PC-9 (cell line): ENCODE data around the gene IRAK1. TPM values are rescaled to one million over a fixed set of nuclear protein-coding genes. Genes with fewer than 3 reads are reported as not detected.

Experiments
- BruUV-seq: library from RNA; stranded (reverse); fragments of 400-500 nt; replicated peaks from 2 replicates; lab custom pipeline; 2021; lab: Mats Ljungman, UMichigan
- CTCF ChIA-PET: fragments of 300-600 bp; sonication (Branson Sonifier 250); formaldehyde crosslinking; loops from one replicate; lab custom pipeline; 2022; ENCODE audit warnings: antibody characterized with exemption; lab: Charles Lee
- POLR2A ChIA-PET: fragments of 300-600 bp; sonication (Branson Sonifier 250); formaldehyde crosslinking; loops from one replicate; lab custom pipeline; 2022; ENCODE audit warnings: antibody characterized with exemption; ENCODE audit not compliant: unreplicated experiment; lab: Charles Lee
- DNase-seq, 2 experiments: peaks; one replicate each; pipeline versions ENCODE4 v3.0.0 to v3.0.0-alpha.2; 2015 to 2022; ENCODE audit warnings: mixed read lengths in 1 of 2
- H2AFZ ChIP-seq: fragments of 200-600 bp; sonication (generic); 2 replicates; pipeline ENCODE4 v1.8.1; 2017; ENCODE audit warnings: antibody characterized with exemption
- H3F3A ChIP-seq: fragments of 200-600 bp; sonication (generic); 2 replicates; pipeline ENCODE4 v1.8.1; 2017; ENCODE audit warnings: antibody characterized with exemption, mild to moderate bottlenecking, low read depth; ENCODE audit not compliant: insufficient read depth
- H3K27ac ChIP-seq: fragments of 200-600 bp; sonication (generic); 2 replicates; pipeline ENCODE4 v1.6.1; 2016; ENCODE audit warnings: mixed run types
- H3K27me3 ChIP-seq: fragments of 200-600 bp; sonication (generic); 2 replicates; pipeline ENCODE4 v1.6.1; 2016; ENCODE audit warnings: low read depth, mixed run types; ENCODE audit not compliant: insufficient read depth
- H3K36me3 ChIP-seq: fragments of 200-600 bp; sonication (generic); 2 replicates; pipeline ENCODE4 v1.6.1; 2016; ENCODE audit warnings: low read depth, mixed run types
- H3K4me1 ChIP-seq: fragments of 200-600 bp; sonication (generic); replicated peaks from 2 replicates; pipeline ENCODE4 v1.6.1; 2016; ENCODE audit warnings: mixed run types; ENCODE audit not compliant: insufficient read depth
- H3K4me2 ChIP-seq: fragments of 200-600 bp; sonication (generic); 2 replicates; pipeline ENCODE4 v1.6.1; 2017; ENCODE audit warnings: mixed run types
- H3K4me3 ChIP-seq: fragments of 200-600 bp; sonication (generic); 2 replicates; pipeline ENCODE4 v1.6.1; 2016; ENCODE audit warnings: mixed run types
- H3K79me2 ChIP-seq: fragments of 200-600 bp; sonication (generic); 2 replicates; pipeline ENCODE4 v1.6.1; 2017; ENCODE audit warnings: low read depth, mixed run types
- H3K9me2 ChIP-seq: fragments of 200-600 bp; sonication (generic); 2 replicates; pipeline ENCODE4 v1.8.1; 2017; ENCODE audit warnings: mild to moderate bottlenecking; ENCODE audit not compliant: insufficient read depth
- H3K9me3 ChIP-seq: fragments of 200-600 bp; sonication (generic); 2 replicates; pipeline ENCODE4 v1.8.1; 2016; ENCODE audit warnings: low read depth; ENCODE audit not compliant: insufficient read depth
- H4K20me1 ChIP-seq: fragments of 200-600 bp; sonication (generic); 2 replicates; pipeline ENCODE4 v1.8.1; 2017; ENCODE audit not compliant: insufficient read depth
- CTCF ChIP-seq: fragments of 200-600 bp; sonication (generic); conservative IDR thresholded peaks from 2 replicates; pipeline ENCODE4 v1.6.1; 2017; ENCODE audit warnings: mixed run types, antibody characterized with exemption, mild to moderate bottlenecking, moderate library complexity
- EZH2 ChIP-seq: fragments of 200-600 bp; sonication (generic); IDR thresholded peaks from 2 replicates; pipeline ENCODE4 v1.8.0; 2017; ENCODE audit warnings: antibody characterized with exemption, low read depth
- intact Hi-C: fragments of 100-400 bp; cut with micrococcal nuclease; formaldehyde crosslinking; loops from one replicate; pipeline ENCODE4 v1.10.0; 2022; ENCODE audit not compliant: unreplicated experiment
- total RNA-seq: library from RNA; stranded (reverse); gene quantifications from 2 replicates; pipeline ENCODE4 v1.2.3, GENCODE V29; 2021

Gene IRAK1
- total RNA-seq, 1 experiment from 2014 or later, result 364 TPM

GRCh38 chrX:154050113-154050495, 30.4 kb upstream of the IRAK1 start:
- no peak for TF ChIP-seq CTCF
- no peak for TF ChIP-seq EZH2
- CTCF ChIA-PET, result no interaction called here
- intact Hi-C loops, result no loop called here

GRCh38 chrX:154049209-154050112, 29.8 kb upstream of the IRAK1 start:
- ChIA-PET POLR2A (no interaction called here), CTCF (interaction anchor here (0.6 kb wide), 1 partner anchor 101 kb away, joined by 3 read pairs; no protein-coding TSS in a partner anchor)
- Histone ChIP-seq H3K9me3 (no peaks in the 10 kb centered on the region), H2AFZ (no peak overlapping the region), H3K27ac (no peak overlapping the region), H3K4me2 (no peak overlapping the region), H3K36me3 (no peaks in the 10 kb centered on the region), H4K20me1 (peaks cover 28% of the 10 kb centered on the region), H3K4me1 (0 out of 2 replicates have a peak, but pooled peaks cover 3% of the 10 kb centered on the region), H3K27me3 (no peaks in the 10 kb centered on the region), H3F3A (no peaks in the 10 kb centered on the region), H3K79me2 (0 out of 2 replicates have a peak, but pooled peaks cover 29% of the 10 kb centered on the region), H3K9me2 (no peaks in the 10 kb centered on the region), H3K4me3 (no peak overlapping the region)
- no TSS peak for BruUV-seq
- no peak for TF ChIP-seq CTCF
- TF ChIP-seq EZH2, result no peak
- DNase-seq, result no peak
- intact Hi-C loops, result no loop called here

More at GRCh38 chrX:154050113-154050495, 30.4 kb upstream of the IRAK1 start:
- Histone ChIP-seq H3K9me2 (no peaks in the 10 kb centered on the region), H2AFZ (no peak overlapping the region), H3K4me1 (0 out of 2 replicates have a peak, but pooled peaks cover 3% of the 10 kb centered on the region), H3F3A (no peaks in the 10 kb centered on the region), H3K27me3 (no peaks in the 10 kb centered on the region), H3K4me2 (no peak overlapping the region), H3K27ac (no peak overlapping the region), H3K36me3 (no peaks in the 10 kb centered on the region), H4K20me1 (peaks cover 28% of the 10 kb centered on the region), H3K79me2 (0 out of 2 replicates have a peak, but pooled peaks cover 29% of the 10 kb centered on the region), H3K4me3 (no peak overlapping the region), H3K9me3 (no peaks in the 10 kb centered on the region)
- POLR2A ChIA-PET, result no interaction called here
- no peak for DNase-seq
- BruUV-seq, result no TSS peak

- BruUV-seq, result no TSS peak
- intact Hi-C loops, result no loop called here
- POLR2A ChIA-PET, result interaction anchor here (0.6 kb wide), 1 partner anchor 74 kb away, joined by 4 read pairs; no protein-coding TSS in a partner anchor
- H3K4me1 ChIP-seq, result 0 out of 2 replicates have a peak, but pooled peaks cover 3% of the 10 kb centered on the region
- no peaks in the 10 kb centered on the region for H3K27me3 ChIP-seq
- no peak overlapping the region for H3K27ac ChIP-seq
- H4K20me1 ChIP-seq, result peaks cover 32% of the 10 kb centered on the region
- TF ChIP-seq EZH2 (no peak), CTCF (no peak)
- no peak overlapping the region for H2AFZ ChIP-seq
- H3K4me2 ChIP-seq, result no peak overlapping the region
- no peaks in the 10 kb centered on the region for H3F3A ChIP-seq
- 0 out of 2 replicates have a peak, but pooled peaks cover 29% of the 10 kb centered on the region for H3K79me2 ChIP-seq
- no peaks in the 10 kb centered on the region for H3K9me3 ChIP-seq
- CTCF ChIA-PET, result interaction anchor here (0.6 kb wide), 1 partner anchor 100 kb away, joined by 3 read pairs; no protein-coding TSS in a partner anchor
- no peaks in the 10 kb centered on the region for H3K9me2 ChIP-seq
- H3K36me3 ChIP-seq, result no peaks in the 10 kb centered on the region
- DNase-seq, result no peak
- H3K4me3 ChIP-seq, result no peak overlapping the region
These were observed 28.7 kb upstream of the IRAK1 start for GRCh38 chrX:154048398-154048797.
